ENCODE results near the gene MAN1A1.
"Not testable (repeated sequence)": the region's sequence is repeated elsewhere in the genome, so short reads cannot be mapped to it uniquely, and the experiment has no call there.

The MAN1A1 gene

GRCh38 chr6:119166024-119166784 is 183.4 kb downstream of the MAN1A1 start:
- no peak for DNase-seq

- no peak for DNase-seq
Observed at GRCh38 chr6:119163006-119163405, 186.6 kb downstream of the MAN1A1 start.

- DNase-seq: no peak
Observed at GRCh38 chr6:119162134-119162775, 187.3 kb downstream of the MAN1A1 start.

- no peak for DNase-seq
Observed at GRCh38 chr6:119161438-119161837, 188.1 kb downstream of the MAN1A1 start.

- no peak for DNase-seq
Observed at GRCh38 chr6:119160911-119161310, 188.7 kb downstream of the MAN1A1 start.

- DNase-seq: no peak
Observed at GRCh38 chr6:119158057-119158848, 191.3 kb downstream of the MAN1A1 start.

GRCh38 chr6:119157506-119157815 is 192.1 kb downstream of the MAN1A1 start:
- no peak for DNase-seq

- DNase-seq: no peak
Observed at GRCh38 chr6:119156757-119157505, 192.6 kb downstream of the MAN1A1 start.

- not testable (repeated sequence) for DNase-seq
Observed at GRCh38 chr6:119156082-119156481, 193.5 kb downstream of the MAN1A1 start.

- DNase-seq: no peak
Observed at GRCh38 chr6:119152187-119152586, 197.4 kb downstream of the MAN1A1 start.

- no peak for DNase-seq
Observed at GRCh38 chr6:119148825-119149525, 200.6 kb downstream of the MAN1A1 start.

- DNase-seq: no peak
Observed at GRCh38 chr6:119148098-119148824, 201.3 kb downstream of the MAN1A1 start.

- no peak for DNase-seq
Observed at GRCh38 chr6:119147101-119148053, 202.2 kb downstream of the MAN1A1 start.

GRCh38 chr6:119145111-119145510 is 204.4 kb downstream of the MAN1A1 start:
- no peak for DNase-seq

GRCh38 chr6:119142637-119143036 is 206.9 kb downstream of the MAN1A1 start:
- no peak for DNase-seq

GRCh38 chr6:119142041-119142440 is 207.5 kb downstream of the MAN1A1 start:
- DNase-seq: no peak

GRCh38 chr6:119140196-119141140 is 209.1 kb downstream of the MAN1A1 start:
- DNase-seq: no peak

GRCh38 chr6:119138906-119139541 is 210.5 kb downstream of the MAN1A1 start:
- no peak for DNase-seq

All from KG1 (cell line).